GM18861 (cell line): Measurements from ENCODE around the gene TRAM2.

ENCODE experiments used
- ATAC-seq: cut with Tn5 transposase; IDR thresholded peaks from one replicate; pipeline ENCODE4 v1.9.1; 2021; ENCODE audit not compliant: unreplicated experiment

The TRAM2 gene

GRCh38 chr6:52571099-52571755 lies 5.6 kb downstream of the TRAM2 start:
- ATAC-seq, result no peak

GRCh38 chr6:52570291-52570700 lies 6.6 kb downstream of the TRAM2 start:
- ATAC-seq, result no peak

GRCh38 chr6:52568320-52568719 lies 8.5 kb downstream of the TRAM2 start:
- ATAC-seq, result no peak

- no peak for ATAC-seq
Measured at GRCh38 chr6:52566853-52567279, 10.0 kb downstream of the TRAM2 start.

- ATAC-seq, result no peak
Measured at GRCh38 chr6:52566201-52566600, 10.7 kb downstream of the TRAM2 start.

GRCh38 chr6:52564856-52565255 lies 12.0 kb downstream of the TRAM2 start:
- no peak for ATAC-seq

GRCh38 chr6:52562911-52563310 lies 13.9 kb downstream of the TRAM2 start:
- no peak for ATAC-seq

GRCh38 chr6:52560462-52560861 lies 16.4 kb downstream of the TRAM2 start:
- no peak for ATAC-seq

- ATAC-seq, result no peak
Measured at GRCh38 chr6:52558266-52559000, 18.4 kb downstream of the TRAM2 start.

- ATAC-seq, result no peak
Measured at GRCh38 chr6:52557389-52558265, 19.2 kb downstream of the TRAM2 start.

GRCh38 chr6:52555518-52556233 lies 21.2 kb downstream of the TRAM2 start:
- no peak for ATAC-seq

- no peak for ATAC-seq
Measured at GRCh38 chr6:52554684-52555280, 22.1 kb downstream of the TRAM2 start.

- no peak for ATAC-seq
Measured at GRCh38 chr6:52553719-52554118, 23.1 kb downstream of the TRAM2 start.

- ATAC-seq, result no peak
Measured at GRCh38 chr6:52553158-52553557, 23.7 kb downstream of the TRAM2 start.

GRCh38 chr6:52552278-52552643 lies 24.6 kb downstream of the TRAM2 start:
- ATAC-seq, result peak; percentile 71

- no peak for ATAC-seq
Measured at GRCh38 chr6:52551483-52552277, 25.2 kb downstream of the TRAM2 start.

GRCh38 chr6:52550870-52551269 lies 26.0 kb downstream of the TRAM2 start:
- no peak for ATAC-seq

- ATAC-seq, result no peak
Measured at GRCh38 chr6:52550014-52550575, 26.8 kb downstream of the TRAM2 start.

GRCh38 chr6:52549428-52549827 lies 27.4 kb downstream of the TRAM2 start:
- ATAC-seq, result no peak

GRCh38 chr6:52548999-52549398 lies 27.9 kb downstream of the TRAM2 start:
- ATAC-seq, result no peak
